GM19023 (cell line): ENCODE results near the gene PSMB3.

Experiments used
- ATAC-seq: cut with Tn5 transposase; IDR thresholded peaks from one replicate; pipeline ENCODE4 v1.9.1; 2021; ENCODE audit warnings: mild to moderate bottlenecking, moderate library complexity; ENCODE audit not compliant: unreplicated experiment

Gene PSMB3

DNA sequence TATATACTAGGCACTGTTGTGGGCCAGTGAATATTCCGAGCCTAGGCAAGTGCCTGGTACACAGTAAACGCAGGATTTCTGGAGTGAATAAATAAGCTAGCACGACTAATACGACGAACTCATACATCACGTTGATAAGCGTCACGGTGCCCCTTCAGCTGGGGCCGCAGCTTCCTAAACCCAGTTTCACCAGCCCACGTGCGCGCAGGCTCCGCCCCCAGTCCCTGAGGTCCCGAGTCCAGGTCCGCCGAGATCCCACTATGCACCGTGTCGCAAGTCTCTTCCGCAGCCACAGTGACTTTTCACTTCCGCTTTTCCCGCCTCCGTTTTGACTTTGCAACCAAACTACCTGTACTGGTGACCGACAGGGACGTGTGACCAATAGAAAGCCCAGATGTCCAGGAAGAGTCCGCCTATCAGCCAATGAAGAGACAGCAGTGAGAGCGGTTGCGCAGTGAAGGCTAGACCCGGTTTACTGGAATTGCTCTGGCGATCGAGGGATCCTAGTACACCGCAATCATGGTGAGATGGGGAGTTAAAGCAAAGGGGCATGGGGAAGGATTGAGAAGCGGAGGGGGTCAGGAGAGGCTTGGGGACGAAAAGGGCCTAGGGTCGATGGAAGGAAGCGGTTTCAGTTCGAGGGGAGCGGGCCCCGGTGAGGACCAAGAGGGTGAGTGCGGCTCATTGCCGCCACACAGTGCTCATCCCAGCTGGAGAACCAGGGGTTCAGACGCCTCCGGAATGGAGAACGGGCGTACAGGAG lies at the start of gene PSMB3:
TSS of gene PSMB3 (plus strand) at position 434 of the 763 bp plus-strand sequence. CDS start at position 520, 86 bp downstream.
- ATAC-seq = peak; percentile 90

DNA sequence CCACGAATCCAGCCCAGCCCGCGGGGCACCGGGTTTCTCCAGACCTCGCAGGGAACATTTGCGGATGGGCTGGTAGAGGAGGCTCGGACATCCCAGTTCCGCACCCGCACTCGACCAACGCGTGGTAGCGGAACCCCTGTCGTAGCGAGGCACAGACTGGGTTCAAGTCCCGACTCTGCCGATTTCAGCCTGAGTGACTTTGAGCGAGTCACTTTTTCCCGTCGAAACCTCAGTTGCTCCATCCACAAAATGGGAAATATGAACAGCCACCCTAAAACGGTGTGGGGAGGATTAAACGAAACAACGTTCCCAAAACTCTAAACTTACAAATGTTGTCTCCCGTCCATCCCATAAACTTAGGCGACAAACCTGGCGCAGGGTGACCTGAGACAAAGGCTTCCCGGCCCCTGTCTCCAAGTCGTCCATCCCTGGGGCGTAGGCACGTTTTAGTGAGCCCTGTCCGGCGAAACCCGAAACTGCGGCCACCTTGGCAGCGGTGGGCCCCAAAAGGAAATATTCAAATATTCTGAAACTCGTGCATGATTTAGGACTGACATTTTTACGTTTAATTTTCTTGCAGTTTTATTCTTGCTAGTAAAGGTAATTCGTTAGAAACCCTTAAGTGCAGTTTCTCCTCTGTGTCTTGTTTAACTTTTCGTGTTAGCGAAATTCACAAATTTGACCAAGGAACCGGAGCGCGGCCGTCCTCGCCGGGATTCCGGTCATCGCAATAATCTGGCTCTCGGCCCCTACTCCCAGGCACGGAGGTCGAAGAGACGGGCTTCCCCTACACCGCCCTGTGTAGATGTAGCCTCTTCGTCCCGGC lies 49.4 kb upstream of the PSMB3 start:
- ATAC-seq = peak; percentile 1

DNA sequence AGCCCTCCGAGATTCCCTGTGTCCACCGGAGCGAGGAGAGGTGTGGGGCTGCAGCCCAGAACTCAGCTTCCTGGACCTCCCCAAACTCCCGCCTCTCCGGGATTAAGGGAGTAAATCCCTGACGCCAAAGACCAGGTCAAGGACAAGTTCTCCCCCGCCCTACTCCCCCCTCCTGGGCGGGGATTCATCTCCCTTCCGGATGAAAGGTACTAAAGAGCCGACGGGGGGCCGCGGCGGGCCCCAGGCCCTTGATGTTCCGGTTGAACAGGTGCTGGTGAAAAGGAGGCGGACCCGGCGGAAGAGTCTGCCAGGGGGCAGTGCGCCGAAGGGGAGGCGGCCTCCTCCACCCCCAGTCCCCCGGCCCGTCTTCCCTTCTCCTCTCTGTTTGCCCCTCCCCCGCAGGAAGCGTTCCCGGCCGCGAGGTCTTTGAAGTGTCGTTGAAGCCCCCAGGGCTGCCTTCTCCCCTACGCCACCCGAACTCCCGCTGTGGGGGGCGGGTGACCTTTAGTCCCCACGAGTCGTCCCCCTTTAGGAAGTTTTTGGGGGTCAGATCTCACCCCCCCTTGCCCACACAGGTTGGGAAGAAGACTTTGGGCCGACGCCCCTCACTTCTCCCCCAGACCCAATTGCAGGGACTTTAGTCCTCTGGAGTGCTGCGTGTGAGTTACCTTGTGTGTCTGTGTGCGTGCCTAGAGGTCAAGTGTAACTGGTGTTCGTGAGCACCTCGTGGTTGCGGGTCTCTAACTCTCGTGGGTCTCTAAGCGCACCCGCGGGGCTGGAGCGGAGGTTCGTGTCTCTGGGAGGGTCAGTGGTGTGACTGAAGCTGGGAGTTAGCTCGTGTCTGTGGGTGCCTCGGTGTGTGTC lies 48.6 kb upstream of the PSMB3 start:
- peak; percentile 26 for ATAC-seq

DNA sequence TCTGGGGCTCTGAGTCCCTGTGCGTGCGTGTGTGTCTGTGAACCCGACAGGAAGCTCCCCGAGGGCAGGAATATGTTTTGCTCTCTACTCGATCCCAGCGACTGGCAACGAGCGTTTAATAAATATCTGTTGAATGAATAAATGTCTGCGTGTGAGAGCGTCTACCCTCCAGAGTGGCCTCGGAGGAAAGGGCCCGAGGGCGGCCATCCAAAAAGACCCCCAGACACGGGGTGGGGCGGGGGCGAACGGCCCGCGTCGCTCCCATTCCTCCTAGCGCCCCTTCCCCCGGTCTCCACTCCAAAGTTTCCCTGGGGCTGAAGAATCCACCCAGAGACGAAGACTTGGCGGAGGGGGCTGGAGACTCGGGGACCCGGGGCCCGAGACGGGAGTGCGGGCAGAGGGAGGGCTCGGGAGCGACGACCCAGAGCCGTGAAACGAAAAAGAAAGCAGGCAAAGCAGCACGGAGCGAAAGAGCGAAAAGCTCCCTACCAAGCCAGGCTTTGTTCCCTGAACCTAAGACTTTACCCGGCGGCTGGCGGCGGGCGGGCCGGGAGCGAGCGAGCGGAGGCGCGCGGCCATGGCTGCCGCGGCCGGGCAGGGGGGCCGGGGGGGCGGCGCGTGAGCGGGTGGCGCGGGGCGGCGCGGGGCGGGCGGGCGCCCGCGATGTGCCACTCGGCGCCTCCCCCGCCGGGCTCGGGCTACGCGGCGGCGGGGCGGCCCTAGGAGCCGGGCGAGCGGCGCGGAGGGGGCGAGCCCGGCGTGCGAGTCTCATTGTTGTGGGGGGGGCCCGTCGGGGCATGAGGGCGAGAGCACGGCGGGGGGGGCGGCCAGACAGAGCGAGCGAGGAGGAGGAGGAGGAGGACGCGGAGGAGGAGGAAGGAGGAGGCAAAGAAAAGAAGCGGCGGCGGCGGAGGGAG lies 47.7 kb upstream of the PSMB3 start, which contains the start of gene MLLT6:
TSS of gene MLLT6 (plus strand) at position 668 of the 917 bp plus-strand sequence. CDS start 360 bp downstream, outside the sequence.
- ATAC-seq = no peak

DNA sequence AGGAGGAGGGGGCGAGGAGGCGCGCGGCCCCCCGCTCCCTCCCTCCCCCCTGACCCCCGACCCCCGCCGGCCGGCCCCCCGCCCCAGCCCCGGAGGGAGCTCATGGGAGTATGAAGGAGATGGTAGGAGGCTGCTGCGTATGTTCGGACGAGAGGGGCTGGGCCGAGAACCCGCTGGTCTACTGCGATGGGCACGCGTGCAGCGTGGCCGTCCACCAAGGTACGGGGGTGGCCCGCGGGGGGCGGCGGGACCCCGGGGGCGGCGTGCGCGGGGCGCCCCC lies 47.1 kb upstream of the PSMB3 start:
- ATAC-seq = no peak

DNA sequence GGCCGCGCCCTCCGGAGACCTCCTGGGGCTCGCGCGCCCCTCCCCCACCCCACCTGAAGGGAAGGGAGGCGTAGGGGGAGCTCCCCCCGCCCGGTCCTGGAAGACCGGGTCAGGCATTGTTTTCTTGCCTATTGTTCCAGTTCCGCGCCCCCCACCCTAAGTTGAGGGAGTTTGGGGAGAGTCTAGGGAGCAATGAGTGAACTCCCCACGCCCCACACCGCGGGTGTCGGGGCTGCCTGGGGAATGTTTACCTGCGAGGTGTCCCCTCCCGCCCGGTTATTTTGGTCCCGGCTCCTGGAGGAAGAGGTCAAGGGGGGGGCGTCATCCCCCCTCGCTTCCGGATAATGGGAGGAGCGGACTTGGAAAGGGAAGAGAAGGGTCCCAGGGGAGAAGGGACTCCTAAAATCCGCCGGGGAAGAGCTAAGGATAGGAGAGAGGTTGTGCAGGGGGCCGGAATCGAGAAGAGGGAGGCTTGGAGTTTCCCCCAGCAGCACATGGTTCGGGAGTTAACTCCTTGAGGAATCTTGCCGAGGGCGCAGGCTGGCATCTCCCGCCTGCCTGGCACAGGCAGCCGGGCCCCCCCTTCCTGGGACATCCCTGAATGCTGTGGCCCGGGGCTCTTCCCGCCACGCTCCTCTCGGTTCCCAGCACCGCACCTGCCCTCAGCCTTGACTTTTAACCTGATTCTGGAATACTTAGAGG lies 46.6 kb upstream of the PSMB3 start:
- ATAC-seq = no peak

DNA sequence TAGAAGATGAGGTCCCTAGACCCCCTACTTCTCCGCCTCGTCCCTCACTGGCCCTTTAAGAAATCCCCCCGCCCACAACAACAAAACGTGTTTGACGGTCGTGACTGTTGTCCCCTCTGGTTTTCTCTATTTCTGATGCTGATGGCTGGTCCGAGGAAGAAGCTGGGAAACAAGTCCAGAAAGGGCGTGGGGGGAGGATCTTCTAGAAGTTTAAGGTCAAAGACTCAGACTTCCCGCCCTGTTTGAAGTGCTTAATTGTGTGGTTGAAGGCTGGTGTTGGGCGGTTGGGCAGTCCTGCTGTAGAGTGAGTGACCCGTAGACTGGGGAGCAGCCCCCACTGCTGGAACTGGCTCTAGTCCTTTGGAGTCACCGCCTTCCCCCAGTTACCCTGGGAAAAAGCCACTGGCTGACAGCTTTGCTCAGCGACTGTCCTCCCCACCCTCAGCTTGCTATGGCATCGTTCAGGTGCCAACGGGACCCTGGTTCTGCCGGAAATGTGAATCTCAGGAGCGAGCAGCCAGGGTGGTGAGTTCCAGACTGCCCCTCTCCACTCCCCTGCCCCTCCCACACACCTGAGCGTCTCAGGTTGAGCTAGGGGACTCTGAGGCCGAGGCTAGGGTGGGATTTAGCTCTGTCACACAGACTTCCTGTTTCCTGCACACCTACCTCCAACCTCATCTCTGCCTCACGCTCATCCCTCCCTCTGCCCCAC lies 45.9 kb upstream of the PSMB3 start:
- no peak for ATAC-seq

DNA sequence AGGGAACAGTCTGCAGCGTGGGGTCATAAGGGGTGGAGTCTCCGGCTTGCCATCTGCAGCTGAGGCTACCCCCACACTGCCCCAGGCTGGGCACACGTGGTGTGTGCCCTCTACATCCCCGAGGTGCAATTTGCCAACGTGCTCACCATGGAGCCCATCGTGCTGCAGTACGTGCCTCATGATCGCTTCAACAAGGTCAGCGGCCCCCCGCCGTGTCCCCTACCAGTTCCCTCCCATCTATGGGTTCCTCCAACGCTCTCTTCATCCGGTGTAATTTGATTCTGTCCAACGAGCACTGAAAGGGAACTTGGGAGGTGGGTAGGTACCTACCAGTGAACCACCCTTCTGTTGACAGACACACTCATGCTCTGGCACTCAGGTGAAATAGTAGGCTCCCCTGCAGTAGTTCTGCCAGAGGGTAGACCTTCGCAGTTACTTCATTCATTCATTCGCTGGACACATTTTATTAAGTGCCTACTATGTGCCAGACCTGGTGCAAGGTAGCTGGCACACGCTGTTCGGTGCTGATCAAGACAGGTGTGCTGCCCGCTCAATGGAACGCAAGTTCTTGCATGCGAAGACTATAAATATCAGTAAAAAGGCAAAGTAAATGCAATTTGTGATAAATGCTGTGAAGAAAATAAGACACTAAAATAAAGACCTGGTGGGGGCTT lies 44.7 kb upstream of the PSMB3 start:
- no peak for ATAC-seq

DNA sequence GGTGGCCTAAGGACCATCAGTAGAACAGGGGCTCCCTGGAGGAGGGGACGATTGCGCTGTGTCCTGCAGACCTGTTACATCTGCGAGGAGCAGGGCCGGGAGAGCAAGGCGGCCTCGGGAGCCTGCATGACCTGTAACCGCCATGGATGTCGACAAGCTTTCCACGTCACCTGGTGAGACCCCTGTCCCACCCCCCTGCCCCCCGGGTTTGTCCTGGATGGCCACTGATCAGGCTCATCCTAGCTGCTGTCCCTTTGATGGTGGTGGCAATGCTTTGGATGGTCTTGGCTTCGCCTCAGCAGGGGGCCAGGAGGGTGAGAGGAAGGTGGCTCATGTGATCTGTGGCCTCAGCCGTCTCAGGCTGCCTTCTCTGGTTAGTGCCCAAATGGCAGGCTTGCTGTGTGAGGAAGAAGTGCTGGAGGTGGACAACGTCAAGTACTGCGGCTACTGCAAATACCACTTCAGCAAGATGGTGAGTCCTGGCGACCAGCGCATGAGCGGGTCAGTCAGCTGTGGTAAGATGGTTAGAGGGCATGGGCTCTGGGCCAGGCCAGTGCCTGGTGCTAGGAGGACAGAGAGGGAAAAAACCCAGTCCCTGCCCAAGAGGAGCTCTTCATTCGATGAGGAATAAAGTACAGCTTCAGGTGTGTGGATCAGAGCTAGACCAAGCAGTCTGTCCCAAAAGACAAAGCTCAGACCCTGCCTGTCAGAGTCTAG lies 43.3 kb upstream of the PSMB3 start:
- no peak for ATAC-seq

DNA sequence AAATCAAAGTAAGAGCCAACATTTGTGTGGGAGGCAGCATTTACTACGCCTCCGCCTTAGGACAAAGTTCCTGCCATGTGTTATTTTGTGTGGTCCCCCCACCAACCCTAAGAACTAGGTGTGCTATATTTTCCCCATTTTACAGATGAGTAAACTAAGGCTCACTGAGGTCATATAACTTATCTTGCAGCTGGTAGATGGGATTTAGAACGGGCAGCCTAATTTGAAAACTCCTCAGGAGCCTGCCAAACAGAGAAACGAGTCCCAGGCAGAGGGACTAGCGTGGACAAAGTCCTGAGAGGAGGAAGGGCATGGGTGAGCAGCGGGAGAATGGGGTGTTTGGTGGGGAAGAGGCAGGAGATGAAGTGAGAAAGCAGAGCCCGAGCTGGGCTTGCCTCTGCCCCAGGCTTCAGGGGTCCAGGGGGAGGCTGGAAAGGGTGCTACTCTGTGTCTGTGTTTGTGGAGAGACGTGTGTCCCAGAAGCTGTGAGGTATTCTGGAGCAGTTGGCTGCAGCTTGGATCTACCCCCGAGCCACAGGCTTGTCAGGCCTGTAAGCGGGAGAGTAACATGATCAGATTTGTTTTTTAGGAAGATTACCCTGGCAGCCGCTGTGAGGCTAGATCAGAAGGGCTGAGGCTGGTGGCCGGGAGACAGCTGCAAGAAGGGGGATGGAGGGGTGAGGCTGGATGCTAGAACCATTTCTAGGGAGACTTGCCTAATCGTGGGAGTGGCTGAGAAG lies 42.5 kb upstream of the PSMB3 start:
- no peak for ATAC-seq

DNA sequence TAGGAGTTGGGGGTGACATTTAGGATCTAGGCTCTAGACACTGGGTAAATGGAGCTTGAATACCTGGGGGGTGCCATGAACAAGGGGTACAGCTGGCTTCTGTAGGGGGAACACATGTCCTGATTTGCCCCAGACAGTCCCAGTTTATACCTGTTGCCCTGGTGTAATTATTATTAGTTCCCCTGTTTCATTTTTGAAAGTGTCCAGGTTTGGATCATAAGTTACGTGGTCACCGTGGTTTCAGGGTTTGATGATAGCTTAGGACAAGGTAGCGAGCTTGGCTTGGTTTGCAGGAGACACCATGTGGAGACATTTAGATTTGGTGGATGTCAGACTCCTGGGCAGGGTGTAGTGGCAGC lies 42.0 kb upstream of the PSMB3 start:
- ATAC-seq = no peak

DNA sequence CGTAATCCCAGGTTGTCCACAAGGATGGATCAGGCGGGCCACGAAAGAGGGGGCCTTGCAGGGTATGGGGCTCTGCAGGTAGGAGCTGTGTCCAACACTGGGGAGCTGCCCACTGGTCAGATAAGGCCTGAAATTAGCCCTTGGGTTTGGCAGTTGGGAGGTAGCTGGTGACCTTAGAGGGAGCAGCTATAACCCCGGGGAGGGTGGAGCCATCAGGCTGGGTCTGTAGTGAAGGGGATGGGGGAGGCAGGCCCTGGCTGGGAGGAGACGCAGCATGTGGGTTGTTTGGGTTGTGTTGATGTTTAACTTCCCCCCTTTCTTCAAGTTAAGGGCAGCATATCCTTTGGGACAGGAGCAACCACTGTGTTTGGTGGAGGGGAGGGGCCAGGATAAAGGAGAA lies 41.6 kb upstream of the PSMB3 start:
- no peak for ATAC-seq

DNA sequence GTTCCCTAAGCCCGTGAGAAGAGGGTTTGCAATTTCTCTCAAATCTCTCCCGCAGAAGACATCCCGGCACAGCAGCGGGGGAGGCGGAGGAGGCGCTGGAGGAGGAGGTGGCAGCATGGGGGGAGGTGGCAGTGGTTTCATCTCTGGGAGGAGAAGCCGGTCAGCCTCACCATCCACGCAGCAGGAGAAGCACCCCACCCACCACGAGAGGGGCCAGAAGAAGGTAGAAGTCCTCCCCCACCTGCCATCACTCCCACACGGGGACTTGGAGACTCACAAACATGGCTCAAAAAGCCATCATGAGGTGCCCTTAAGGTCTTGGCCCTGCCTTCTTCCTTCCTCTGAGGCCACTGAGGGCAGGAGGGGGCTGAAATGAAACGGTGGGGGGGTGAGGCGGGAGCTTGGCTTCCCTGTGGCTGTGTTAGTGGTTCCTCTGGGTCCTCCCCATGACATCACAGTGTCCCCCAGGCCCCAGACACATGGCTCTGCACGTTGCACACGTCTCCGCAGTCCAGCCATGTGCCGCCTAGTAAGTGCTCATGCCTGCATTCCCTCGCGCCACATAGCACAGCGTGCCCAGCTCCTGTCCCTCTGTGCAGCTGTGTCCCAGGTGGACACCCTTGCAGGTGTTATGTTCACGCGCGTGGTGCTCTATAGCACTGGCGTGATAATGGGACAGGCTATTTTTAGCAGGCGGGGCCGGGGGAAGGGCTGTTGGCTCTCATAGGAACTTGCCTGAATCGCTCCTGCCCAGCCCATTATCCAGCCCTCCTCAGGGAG lies 40.6 kb upstream of the PSMB3 start:
- no peak for ATAC-seq

DNA sequence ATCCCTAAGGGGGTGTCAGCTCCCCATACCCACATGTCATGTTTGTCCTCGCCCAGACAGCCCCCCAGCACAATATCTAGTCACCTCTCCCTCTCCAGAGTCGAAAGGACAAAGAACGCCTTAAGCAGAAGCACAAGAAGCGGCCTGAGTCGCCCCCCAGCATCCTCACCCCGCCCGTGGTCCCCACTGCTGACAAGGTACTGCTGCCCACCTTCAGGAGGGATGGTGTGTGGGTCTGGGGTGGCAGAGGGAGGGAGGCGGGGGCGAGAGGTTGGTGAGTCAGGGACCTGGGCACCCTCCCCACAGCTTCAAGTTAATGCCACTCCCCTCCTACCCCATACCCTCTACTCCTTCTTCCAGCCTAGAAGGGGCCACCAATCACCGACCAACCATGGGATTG lies 39.9 kb upstream of the PSMB3 start:
- ATAC-seq = no peak

DNA sequence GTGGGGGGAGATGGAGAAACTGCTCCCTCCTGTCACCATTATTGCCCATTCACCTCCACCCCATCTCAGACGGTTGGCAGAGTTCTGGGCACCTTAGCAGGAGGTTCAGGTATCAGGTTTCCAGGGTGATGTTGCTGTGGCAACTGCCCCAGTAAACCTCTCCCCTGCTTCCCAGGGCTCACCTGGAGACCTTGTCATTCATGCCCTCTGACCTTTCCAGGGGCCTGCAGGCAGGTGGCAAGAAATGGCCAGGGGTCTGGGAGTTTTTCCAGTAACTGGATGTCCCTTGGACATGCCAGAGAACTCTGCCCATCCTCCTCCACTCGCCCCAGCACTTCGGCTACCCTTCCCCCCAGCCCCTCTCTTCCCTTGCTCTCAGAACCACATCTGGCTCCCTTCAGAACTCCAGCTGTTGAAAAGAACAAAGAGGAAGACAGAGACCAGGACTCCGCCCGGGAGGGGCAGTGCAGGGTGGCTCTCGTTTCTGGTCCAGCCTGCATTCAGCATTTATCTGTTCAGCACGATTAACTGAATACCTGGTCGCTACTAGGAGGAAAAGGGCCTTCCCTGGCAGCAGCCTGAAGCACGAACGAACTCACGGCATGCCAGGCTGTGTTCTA lies 39.0 kb upstream of the PSMB3 start:
- no peak for ATAC-seq
